IMR-90 (cell line): ENCODE data around the gene RNF144A. TPM values are rescaled to one million over a fixed set of nuclear protein-coding genes. Genes with fewer than 3 reads are reported as not detected.

Source experiments
- ATAC-seq: fragments of 200-7000 bp; cut with Tn5 transposase; 2 replicates; pipeline ENCODE4 v1.9.1; 2020; ENCODE audit warnings: low read depth, mild to moderate bottlenecking, moderate library complexity
- BruUV-seq: library from RNA; stranded (reverse); fragments of 400-500 nt; replicated peaks from 2 replicates; lab custom pipeline; 2021; lab: Mats Ljungman, UMichigan
- CTCF ChIA-PET: fragments of 300-600 bp; formaldehyde crosslinking; extraction: SDS; loops from one replicate; lab custom pipeline; 2021; ENCODE audit warnings: antibody characterized with exemption; lab: Yijun Ruan, JAX
- POLR2A ChIA-PET: fragments of 300-600 bp; sonication (Branson Sonifier 250); formaldehyde crosslinking; loops from one replicate; lab custom pipeline; 2022; ENCODE audit warnings: antibody characterized with exemption; ENCODE audit not compliant: unreplicated experiment; lab: Charles Lee
- DNase-seq: peaks from one replicate; pipeline ENCODE4 v3.0.0; 2013
- H2AFZ ChIP-seq: replicated peaks from 2 replicates; pipeline ENCODE3; 2013; ENCODE audit warnings: low read length, mild to moderate bottlenecking; ENCODE audit not compliant: poor library complexity
- H2AK5ac ChIP-seq: 2 replicates; pipeline ENCODE4 v1.6.1; 2013; ENCODE audit warnings: low read depth, low read length, inconsistent platforms
- H2AK9ac ChIP-seq: replicated peaks from 2 replicates; pipeline ENCODE3; 2013; ENCODE audit warnings: mild to moderate bottlenecking, low read depth, low read length, moderate library complexity; ENCODE audit not compliant: poor library complexity
- H2BK120ac ChIP-seq: 2 replicates; pipeline ENCODE4 v1.6.1; 2013; ENCODE audit warnings: low read depth, low read length, inconsistent platforms
- H2BK15ac ChIP-seq: 3 replicates; pipeline ENCODE4 v1.6.1; 2013; ENCODE audit warnings: low read depth, low read length, inconsistent platforms
- H2BK20ac ChIP-seq: 2 replicates; pipeline ENCODE4 v1.6.1; 2013; ENCODE audit warnings: low read depth, mild to moderate bottlenecking, inconsistent platforms, low read length, moderate library complexity
- H2BK5ac ChIP-seq: 2 replicates; pipeline ENCODE4 v1.6.1; 2013; ENCODE audit warnings: mild to moderate bottlenecking, low read depth, low read length, inconsistent platforms; ENCODE audit not compliant: poor library complexity, severe bottlenecking
- H3K14ac ChIP-seq: replicated peaks from 2 replicates; pipeline ENCODE4 v1.6.1; 2013; ENCODE audit warnings: low read depth, low read length, inconsistent platforms
- H3K18ac ChIP-seq: 2 replicates; pipeline ENCODE4 v1.6.1; 2013; ENCODE audit warnings: low read depth, low read length, control low read depth
- H3K23ac ChIP-seq: 2 replicates; pipeline ENCODE4 v1.6.1; 2013; ENCODE audit warnings: low read depth, low read length, inconsistent platforms
- H3K27ac ChIP-seq: 2 replicates; pipeline ENCODE4 v1.5.1; 2013; ENCODE audit warnings: mild to moderate bottlenecking, control low read depth, low read length; ENCODE audit not compliant: insufficient read depth
- H3K27me3 ChIP-seq: 2 replicates; pipeline ENCODE4 v1.6.1; 2013; ENCODE audit warnings: low read length; ENCODE audit not compliant: control insufficient read depth, insufficient read depth
- H3K36me3 ChIP-seq: 2 replicates; pipeline ENCODE4 v1.6.1; 2013; ENCODE audit warnings: low read length, mixed read lengths; ENCODE audit not compliant: control insufficient read depth, insufficient read depth
- H3K4ac ChIP-seq: 2 replicates; pipeline ENCODE4 v1.6.1; 2013; ENCODE audit warnings: low read depth, low read length, inconsistent platforms
- H3K4me1 ChIP-seq: 2 replicates; pipeline ENCODE4 v1.6.1; 2013; ENCODE audit warnings: low read length, mixed read lengths; ENCODE audit not compliant: control insufficient read depth, insufficient read depth
- H3K4me2 ChIP-seq: 2 replicates; pipeline ENCODE4 v1.6.1; 2013; ENCODE audit warnings: low read depth, mild to moderate bottlenecking, control low read depth, low read length, moderate library complexity
- H3K4me3 ChIP-seq: 2 replicates; pipeline ENCODE4 v1.5.1; 2013; ENCODE audit warnings: low read depth, mild to moderate bottlenecking, control low read depth, low read length, moderate library complexity; ENCODE audit not compliant: insufficient read depth
- H3K56ac ChIP-seq: 2 replicates; pipeline ENCODE4 v1.6.1; 2013; ENCODE audit warnings: low read length, inconsistent platforms; ENCODE audit not compliant: insufficient read depth; ENCODE audit errors: extremely low read depth
- H3K79me1 ChIP-seq, 2 experiments: 2 replicates each; pipeline ENCODE4 v1.6.1; 2013; ENCODE audit warnings: low read length in 2 of 2, inconsistent platforms in 1 of 2, low read depth in 1 of 2
- H3K9ac ChIP-seq: 2 replicates; pipeline ENCODE4 v1.6.1; 2013; ENCODE audit warnings: low read depth, low read length, control low read depth
- H3K9me1 ChIP-seq: 2 replicates; pipeline ENCODE4 v1.6.1; 2013; ENCODE audit warnings: low read length, inconsistent platforms; ENCODE audit not compliant: insufficient read depth
- H3K9me3 ChIP-seq: 2 replicates; pipeline ENCODE4 v1.6.1; 2013; ENCODE audit warnings: low read length; ENCODE audit not compliant: control insufficient read depth, insufficient read depth
- H4K20me1 ChIP-seq: 2 replicates; pipeline ENCODE4 v1.6.1; 2013; ENCODE audit warnings: low read length, inconsistent platforms; ENCODE audit not compliant: insufficient read depth
- H4K5ac ChIP-seq: 2 replicates; pipeline ENCODE4 v1.6.1; 2013; ENCODE audit warnings: mild to moderate bottlenecking, low read depth, low read length, control low read depth
- H4K8ac ChIP-seq, 2 experiments: 2 replicates each; pipeline ENCODE4 v1.6.1; 2013; ENCODE audit warnings: low read depth in 2 of 2, low read length in 2 of 2, control low read depth in 1 of 2, inconsistent platforms in 1 of 2
- H4K91ac ChIP-seq: 2 replicates; pipeline ENCODE4 v1.6.1; 2013; ENCODE audit warnings: low read depth, low read length, inconsistent platforms; ENCODE audit not compliant: insufficient read depth
- BHLHE40 ChIP-seq: fragments of 150-350 bp; IDR thresholded peaks from 2 replicates; pipeline ENCODE4 v1.6.1; 2016; ENCODE audit warnings: mild to moderate bottlenecking, low read depth, low read length
- MAFK ChIP-seq: IDR thresholded peaks from 2 replicates; pipeline ENCODE4 v1.6.1; 2012; ENCODE audit warnings: low read depth, low read length, improper control_type of control experiment
- MXI1 ChIP-seq: IDR thresholded peaks from 2 replicates; pipeline ENCODE4 v1.6.1; 2012; ENCODE audit warnings: low read depth, mild to moderate bottlenecking, low read length, moderate library complexity, borderline replicate concordance
- NFE2L2 ChIP-seq: fragments of 150-350 bp; IDR thresholded peaks from 2 replicates; pipeline ENCODE4 v1.6.1; 2016; ENCODE audit warnings: low read depth, mild to moderate bottlenecking, low read length
- RAD21 ChIP-seq: IDR thresholded peaks from 2 replicates; pipeline ENCODE4 v1.6.1; 2012; ENCODE audit warnings: low read length, improper control_type of control experiment
- RCOR1 ChIP-seq: IDR thresholded peaks from 2 replicates; pipeline ENCODE4 v1.6.1; 2012; ENCODE audit warnings: mild to moderate bottlenecking, low read length, improper control_type of control experiment; ENCODE audit not compliant: insufficient replicate concordance
- SMC3 ChIP-seq: fragments of 150-350 bp; IDR thresholded peaks from 2 replicates; pipeline ENCODE4 v1.6.1; 2016; ENCODE audit warnings: low read depth, mild to moderate bottlenecking, antibody characterized with exemption, low read length, moderate library complexity
- WGBS, 2 experiments: methylation state at CpG; one replicate each; pipeline versions ENCODE4 v1.1.5 to v1.1.7; 2013; ENCODE audit warnings: missing lambda C conversion rate in 2 of 2; ENCODE audit not compliant: insufficient read length in 1 of 2; ENCODE audit errors: extremely low coverage in 2 of 2; 5-methylcytosine and 5-hydroxymethylcytosine counted together
- dilution Hi-C: fragments of 300-500 bp; cut with HindIII; formaldehyde crosslinking; loops from one replicate; pipeline ENCODE4 v1.14.3; 2018; ENCODE audit warnings: low sequenced_read_pairs; ENCODE audit not compliant: unreplicated experiment
- in situ Hi-C: fragments of 300-500 bp; cut with MboI; formaldehyde crosslinking; loops from 3 replicates; pipeline ENCODE4 v1.14.3; 2019; ENCODE audit warnings: low sequenced_read_pairs, inconsistent platforms, mixed read lengths
- intact Hi-C: fragments of 100-400 bp; cut with micrococcal nuclease; formaldehyde crosslinking; loops from 2 replicates; pipeline ENCODE4 v1.10.0; 2022
- polyA plus RNA-seq, 3 experiments: library from polyadenylated mRNA; depleted of rRNA; stranded (reverse); fragments of >200 nt; gene quantifications; 2 replicates each; pipeline ENCODE4 v1.2.3, GENCODE V29; 2012; ENCODE audit warnings: low replicate concordance in 1 of 3
- total RNA-seq: library from RNA; depleted of rRNA; stranded (reverse); fragments of >200 nt; gene quantifications from 2 replicates; pipeline ENCODE4 v1.2.3, GENCODE V29; 2012

The RNF144A gene
- total and polyA plus RNA-seq, 2 of the 4 experiments (the other 2 are of a cell fraction): 0.18 to 0.26 TPM

- 0 out of 2 replicates have a peak, but pooled peaks cover 3% of the 10 kb centered on the region for H3K9me3 ChIP-seq
- H3K56ac ChIP-seq: no peak overlapping the region
- no CpG with 5 or more reads among the region's 3 CpGs for WGBS, 2 experiments
- dilution Hi-C loops (no loop called here), in situ Hi-C loops (no loop called here), intact Hi-C loops (no loop called here)
- no peaks in the 10 kb centered on the region for H3K27me3 ChIP-seq
- no peak overlapping the region for H3K4ac ChIP-seq
- no peak overlapping the region for H2BK5ac ChIP-seq
- DNase-seq: no peak
- no peaks in the 10 kb centered on the region for H3K9me1 ChIP-seq
- no peak overlapping the region for H2BK20ac ChIP-seq
- ChIA-PET CTCF (no interaction called here), POLR2A (no interaction called here)
- ATAC-seq: no peak
- no TSS peak for BruUV-seq
- H2AK5ac ChIP-seq: no peak overlapping the region
- H3K36me3 ChIP-seq: no peaks in the 10 kb centered on the region
- H3K79me1 ChIP-seq: no peaks in the 10 kb centered on the region
- no peak overlapping the region for H4K8ac ChIP-seq
- no peak overlapping the region for H4K91ac ChIP-seq
- no peak overlapping the region for H3K27ac ChIP-seq
- H3K18ac ChIP-seq: no peak overlapping the region
- H2BK15ac ChIP-seq: no peak overlapping the region
- no peak overlapping the region for H2AK9ac ChIP-seq
- H3K4me1 ChIP-seq: no peaks in the 10 kb centered on the region
- no peak overlapping the region for H3K14ac ChIP-seq
- H2BK120ac ChIP-seq: no peak overlapping the region
- TF ChIP-seq RCOR1: no peak
- TF ChIP-seq MXI1: no peak
- no peak for TF ChIP-seq RAD21
- no peak for TF ChIP-seq NFE2L2
- TF ChIP-seq SMC3: no peak
- no peak for TF ChIP-seq MAFK
- TF ChIP-seq BHLHE40: no peak
- no peak overlapping the region for H3K9ac ChIP-seq
- H4K5ac ChIP-seq: no peak overlapping the region
- H3K23ac ChIP-seq: no peak overlapping the region
- H3K4me2 ChIP-seq: no peak overlapping the region
- H2AFZ ChIP-seq: no peak overlapping the region
- H3K4me3 ChIP-seq: no peak overlapping the region
- no peaks in the 10 kb centered on the region for H4K20me1 ChIP-seq
These were observed 69.2 kb downstream of the RNF144A start for GRCh38 chr2:6986301-6986911.
